ENCODE data around the gene DVL2.

The DVL2 gene

DNA sequence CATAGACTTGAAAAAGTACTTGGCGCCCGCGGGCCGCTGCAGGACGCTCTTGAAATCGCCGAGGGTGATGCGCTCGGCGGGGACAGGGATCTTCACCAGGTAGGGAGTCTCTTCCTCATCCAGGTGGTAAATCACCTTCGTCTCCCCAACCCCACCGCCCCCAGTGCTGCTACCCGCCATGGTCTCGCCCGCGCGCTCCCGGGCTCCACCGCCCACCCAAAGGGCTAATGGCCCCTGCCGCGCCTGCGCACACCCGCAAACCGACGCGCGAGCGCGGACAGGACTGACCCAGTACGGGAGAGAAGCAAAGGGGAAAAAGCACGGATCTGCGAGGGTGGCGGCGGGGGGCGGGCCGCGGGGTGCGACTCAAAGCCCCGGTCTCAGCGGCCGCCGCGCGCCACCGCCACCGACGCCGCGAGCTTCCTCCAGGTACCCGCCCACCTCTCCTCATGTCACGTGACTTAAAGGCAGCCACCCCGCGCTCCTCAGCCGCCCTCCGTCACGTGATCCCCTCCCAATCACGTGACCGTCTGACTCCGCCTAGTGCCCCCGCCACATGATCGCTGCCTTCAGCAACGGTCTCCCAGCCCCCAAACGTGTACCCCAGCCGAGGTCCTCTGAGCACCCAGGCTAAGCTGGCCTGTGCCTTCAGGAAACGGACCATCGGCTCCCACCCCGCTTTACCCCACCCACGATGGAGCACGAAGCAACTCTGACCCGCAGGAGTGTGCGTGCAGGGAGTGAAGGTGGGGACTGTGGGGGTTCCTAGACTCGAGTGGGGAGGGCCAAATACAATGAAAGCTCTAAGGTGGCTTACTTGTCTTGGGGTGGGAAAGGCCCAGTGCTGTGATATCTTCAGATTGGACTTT, at the start of gene DVL2:
DVL2 (minus strand) TSS at position 435 of the 869 bp plus-strand sequence; CDS start at position 180, 255 bp downstream.
- DNase-seq (ENCODE audit: low read depth in 2 of 2) = peak; percentile 90 to 94

DNA sequence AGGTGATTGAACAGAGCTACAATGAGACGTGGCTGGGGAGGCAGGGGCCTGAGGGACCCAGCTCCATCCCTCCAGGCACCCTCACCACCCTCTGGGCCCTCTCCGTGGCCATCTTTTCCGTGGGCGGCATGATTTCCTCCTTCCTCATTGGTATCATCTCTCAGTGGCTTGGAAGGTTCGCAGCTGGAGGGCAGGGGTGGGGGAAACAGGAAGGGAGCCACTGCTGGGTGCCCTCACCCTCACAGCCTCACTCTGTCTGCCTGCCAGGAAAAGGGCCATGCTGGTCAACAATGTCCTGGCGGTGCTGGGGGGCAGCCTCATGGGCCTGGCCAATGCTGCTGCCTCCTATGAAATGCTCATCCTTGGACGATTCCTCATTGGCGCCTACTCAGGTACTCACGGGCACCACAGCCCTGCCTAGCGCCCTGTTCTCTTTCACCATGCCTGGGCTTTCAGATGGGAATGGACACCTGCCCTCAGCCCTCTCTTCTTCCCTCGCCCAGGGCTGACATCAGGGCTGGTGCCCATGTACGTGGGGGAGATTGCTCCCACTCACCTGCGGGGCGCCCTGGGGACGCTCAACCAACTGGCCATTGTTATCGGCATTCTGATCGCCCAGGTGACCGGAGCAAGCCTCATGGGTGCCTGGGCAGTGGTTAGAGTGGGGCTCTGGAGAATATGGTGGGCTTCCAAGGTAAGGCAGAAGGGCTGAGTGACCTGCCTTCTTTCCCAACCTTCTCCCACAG, 49.3 kb upstream of the DVL2 start:
- DNase-seq (ENCODE audit: low read depth in 2 of 2) = no peak

DNA sequence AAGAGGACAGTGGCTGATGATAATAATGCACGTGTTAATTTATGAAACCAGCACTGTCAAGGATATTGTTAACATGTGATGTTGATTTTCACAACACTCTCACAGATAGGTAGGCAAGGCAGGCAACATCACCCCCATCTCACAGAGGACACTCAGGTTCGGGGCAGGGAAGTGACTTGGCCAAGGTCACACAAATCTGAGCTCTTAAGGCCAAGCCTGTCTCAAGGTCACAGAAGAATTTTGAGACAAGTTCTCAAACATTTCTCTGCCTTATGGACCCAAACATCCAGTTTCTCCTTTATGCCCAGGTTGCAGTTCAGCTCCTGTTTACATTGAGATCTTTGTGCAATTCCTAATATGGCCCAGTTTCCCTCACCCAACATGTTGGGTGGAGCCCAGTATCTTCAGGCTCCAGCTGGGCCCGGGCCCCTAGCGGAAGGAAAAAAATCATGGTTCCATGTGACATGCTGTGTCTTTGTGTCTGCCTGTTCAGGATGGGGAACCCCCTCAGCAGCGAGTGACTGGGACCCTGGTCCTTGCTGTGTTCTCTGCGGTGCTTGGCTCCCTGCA, 48.5 kb upstream of the DVL2 start:
- no peak for DNase-seq (ENCODE audit: low read depth in 2 of 2)

DNA sequence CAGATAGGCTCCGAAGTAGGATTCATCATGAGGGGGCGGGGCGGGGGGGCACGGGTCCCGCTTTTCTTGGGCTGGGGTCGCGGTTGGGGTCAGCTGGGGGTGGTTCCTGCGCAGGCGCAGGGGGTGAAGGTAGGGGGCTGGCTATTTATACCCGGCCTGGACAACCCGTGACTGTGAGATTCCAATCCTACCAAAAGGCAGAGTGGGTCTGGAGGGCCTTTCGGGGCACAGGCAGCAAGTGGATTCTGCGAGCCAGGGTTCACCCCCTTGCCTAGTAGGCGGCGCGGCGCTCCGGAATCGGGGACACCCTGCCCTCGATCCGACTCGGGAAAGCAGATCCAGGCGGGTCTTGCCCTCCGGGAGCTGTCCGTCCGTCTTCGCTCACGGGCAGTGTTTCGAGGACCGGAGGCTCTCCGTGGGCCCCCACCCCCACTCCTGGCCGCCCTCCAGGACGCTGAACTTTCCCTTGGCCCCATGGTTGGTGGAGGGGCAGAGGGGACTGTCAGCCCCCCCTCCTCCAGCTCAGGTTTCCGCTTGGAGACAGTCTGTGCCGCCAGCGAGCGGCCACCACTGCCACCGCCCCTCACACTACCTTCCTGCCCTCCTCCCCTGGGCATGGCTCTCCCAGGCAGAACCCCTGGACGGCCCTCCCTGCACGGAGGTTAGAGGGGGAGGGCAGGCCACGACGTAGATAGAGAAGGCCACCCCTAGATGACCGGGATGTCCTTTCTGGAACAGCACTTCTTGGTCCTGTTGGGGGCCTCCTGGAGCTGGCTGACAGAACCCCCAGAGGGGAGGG, 47.8 kb upstream of the DVL2 start:
- DNase-seq (ENCODE audit: low read depth in 2 of 2) = no peak

DNA sequence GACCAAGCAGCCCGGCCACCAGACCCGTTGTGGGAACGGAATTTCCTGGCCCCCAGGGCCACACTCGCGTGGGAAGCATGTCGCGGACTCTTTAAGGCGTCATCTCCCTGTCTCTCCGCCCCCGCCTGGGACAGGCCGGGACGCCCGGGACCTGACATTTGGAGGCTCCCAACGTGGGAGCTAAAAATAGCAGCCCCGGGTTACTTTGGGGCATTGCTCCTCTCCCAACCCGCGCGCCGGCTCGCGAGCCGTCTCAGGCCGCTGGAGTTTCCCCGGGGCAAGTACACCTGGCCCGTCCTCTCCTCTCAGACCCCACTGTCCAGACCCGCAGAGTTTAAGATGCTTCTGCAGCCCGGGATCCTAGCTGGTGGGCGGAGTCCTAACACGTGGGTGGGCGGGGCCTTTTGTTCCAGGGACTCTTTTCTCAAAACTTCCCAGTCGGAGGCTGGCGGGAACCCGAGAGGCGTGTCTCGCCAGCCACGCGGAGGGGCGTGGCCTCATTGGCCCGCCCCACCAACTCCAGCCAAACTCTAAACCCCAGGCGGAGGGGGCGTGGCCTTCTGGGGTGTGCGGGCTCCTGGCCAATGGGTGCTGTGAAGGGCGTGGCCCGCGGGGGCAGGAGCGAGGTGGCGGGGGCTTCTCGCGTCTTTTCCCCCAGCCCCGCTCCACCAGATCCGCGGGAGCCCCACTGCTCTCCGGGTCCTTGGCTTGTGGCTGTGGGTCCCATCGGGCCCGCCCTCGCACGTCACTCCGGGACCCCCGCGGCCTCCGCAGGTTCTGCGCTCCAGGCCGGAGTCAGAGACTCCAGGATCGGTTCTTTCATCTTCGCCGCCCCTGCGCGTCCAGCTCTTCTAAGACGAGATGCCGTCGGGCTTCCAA, 47.0 kb upstream of the DVL2 start, which contains the start of gene SLC2A4:
SLC2A4 (plus strand) TSS at position 645 of the 879 bp plus-strand sequence; CDS start at position 862, 217 bp downstream.
- peak; percentile 88 to 92 for DNase-seq (ENCODE audit: low read depth in 2 of 2)

DNA sequence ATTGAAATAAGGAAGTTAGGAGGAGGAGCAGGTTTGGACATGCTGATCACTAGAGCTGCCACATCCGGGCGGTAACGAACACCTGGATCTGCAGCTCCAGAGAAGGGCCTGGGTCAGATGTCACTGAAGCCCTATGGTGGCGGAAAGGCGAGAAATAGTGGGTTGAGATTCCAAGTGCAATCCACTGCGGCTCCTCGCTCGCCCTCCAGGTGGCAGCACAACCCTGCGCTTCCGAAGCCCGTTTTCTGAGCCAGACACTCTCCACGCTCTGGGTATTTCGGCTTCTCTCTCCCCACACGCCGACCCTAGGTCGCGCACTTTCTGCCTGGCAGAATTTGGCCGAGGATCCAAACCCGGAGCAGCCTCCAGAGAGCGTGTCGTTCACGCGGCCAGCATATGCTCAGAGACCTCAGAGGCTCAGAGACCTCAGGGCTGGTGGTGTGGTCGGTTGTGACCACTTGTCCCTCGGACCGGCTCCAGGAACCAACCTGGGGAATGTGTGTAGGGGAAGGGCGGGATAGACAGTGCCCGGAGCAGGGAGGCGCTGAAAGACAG, 46.3 kb upstream of the DVL2 start:
- DNase-seq (ENCODE audit: low read depth in 2 of 2) = peak; percentile 67 to 78

DNA sequence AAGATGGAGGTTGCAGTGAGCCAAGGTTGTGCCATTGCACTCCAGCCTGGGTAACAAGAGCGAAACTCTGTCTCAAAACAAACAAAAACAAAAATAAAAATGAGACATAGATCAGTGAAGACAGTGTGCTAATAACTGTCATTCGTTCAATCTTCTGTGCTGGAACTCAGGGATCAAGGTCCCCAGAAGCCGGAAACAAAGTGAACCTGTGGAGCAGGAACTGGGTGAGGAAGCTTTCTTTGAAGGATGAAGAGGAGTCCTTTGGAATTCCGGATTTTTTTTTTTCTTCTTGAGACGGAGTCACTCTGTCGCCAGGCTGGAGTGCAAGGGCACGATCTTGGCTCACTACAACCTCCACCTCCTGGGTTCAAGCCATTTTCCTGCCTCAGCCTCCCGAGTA, 45.1 kb upstream of the DVL2 start:
- DNase-seq (ENCODE audit: low read depth in 2 of 2) = no peak

DNA sequence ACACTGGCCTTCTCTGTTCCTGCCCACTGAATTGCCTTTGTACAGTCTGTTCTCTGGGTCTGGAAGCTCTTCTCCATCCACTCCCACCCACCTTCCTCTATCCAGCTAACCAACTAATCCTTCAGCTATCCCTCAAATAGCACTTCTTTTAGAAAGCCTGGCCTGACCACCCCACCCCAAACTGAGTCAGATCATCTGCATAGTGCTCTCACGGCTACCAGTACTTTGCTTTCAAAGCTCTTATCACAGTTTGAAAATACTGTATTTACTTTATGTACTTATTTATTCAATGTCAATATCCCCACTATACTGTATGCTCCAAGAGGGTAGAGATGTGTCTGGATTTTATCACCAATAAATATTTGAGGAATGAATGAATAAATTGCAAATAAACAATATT, 32.5 kb upstream of the DVL2 start:
- no peak for DNase-seq (ENCODE audit: low read depth in 2 of 2)

DNA sequence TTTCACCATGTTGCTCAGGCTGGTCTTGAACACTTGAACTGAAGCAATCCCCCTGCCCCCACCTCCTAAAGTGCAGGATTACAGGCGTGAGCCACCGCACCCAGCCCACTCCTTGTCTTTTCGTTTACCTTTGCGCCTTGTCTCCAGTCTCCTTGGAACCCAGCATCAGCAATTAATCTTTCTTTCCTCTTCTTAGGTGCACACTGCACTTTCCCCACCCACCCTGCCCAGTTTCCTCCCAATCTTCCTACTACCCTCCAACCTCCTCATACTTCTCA, 29.4 kb upstream of the DVL2 start:
- DNase-seq (ENCODE audit: low read depth in 2 of 2) = no peak

DNA sequence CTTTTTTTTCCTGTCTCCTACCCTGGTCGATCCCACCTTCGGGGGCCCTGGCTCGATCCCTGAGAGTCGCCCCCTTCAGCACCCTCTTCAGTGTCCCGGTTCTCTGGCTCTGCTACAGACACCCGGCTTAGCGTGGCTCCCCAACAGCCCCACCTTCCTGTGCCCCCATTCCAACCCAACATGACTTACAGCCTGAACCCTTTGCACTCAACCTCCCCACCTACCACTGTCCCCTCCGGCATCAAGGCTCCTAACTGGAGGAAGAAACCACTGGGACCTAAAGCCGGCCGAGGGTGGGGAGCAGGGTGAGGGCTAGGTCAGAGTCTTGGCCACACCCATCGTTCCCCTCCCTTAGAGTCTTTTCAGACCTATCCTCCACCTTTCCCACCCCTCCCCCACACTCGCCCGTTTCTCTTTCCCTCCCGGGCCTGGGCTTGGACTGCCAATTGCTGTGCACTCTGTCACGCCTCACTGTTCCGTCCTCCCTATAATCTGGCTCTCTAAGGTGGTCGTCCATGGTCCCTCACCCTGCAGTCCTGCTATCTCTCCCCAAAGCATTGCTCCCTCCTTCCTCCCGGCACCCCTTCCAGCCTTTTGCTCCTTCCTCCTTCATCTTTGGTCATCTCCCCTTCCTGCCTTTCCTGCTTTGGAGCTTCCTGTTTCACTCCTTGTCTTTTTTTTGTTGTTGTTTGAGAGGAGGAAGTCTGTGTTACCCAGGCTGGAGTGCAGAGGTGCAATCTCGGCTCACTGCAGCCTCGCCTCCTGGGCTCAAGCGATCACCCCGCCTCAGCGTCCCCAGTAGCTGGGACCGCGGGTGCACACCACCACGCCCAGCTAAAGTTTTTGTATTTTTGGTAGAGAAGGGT, 28.9 kb upstream of the DVL2 start:
- DNase-seq (ENCODE audit: low read depth in 2 of 2) = no peak

DNA sequence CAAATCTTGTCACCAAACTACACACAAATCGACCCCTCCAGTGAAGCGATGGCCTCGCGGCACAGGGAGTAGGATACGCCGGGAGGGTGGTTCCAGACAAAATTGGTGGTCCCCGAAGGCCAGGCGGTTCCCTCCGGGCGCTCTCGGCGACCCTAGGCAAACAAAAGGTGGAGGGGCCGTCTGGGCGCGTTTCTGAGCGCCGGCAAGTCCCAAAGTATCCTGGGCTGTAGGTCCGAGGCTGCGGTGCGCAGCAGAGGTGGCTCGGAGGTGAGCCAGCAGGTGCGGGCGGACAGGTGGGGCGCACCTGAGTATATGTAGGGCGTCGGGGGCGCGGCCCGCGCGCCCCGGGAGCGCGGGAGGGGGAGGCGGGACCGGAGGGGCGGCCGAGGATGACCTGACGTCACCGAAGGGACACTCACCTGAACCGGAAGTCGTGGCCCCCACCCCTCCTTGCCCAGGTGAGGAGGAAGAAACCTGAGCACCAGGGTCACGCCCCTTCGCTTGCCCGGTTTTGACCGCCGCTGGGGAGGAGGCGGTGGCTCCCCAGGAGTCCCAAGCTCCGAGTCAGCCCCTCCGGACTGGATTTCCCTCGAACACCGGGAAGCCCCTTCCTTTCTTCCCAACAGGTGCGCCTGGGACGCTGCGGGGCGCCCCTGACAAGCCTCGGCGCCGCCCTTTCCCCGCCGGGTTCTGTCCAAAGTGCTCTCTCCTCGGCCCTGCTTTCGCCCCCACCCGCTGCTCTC, 28.0 kb upstream of the DVL2 start, which contains the start of gene CLDN7:
CLDN7 (minus strand) TSS at position 287 of the 743 bp plus-strand sequence. CDS start 435 bp downstream, outside the sequence.
- DNase-seq (ENCODE audit: low read depth in 2 of 2) = no peak

DNA sequence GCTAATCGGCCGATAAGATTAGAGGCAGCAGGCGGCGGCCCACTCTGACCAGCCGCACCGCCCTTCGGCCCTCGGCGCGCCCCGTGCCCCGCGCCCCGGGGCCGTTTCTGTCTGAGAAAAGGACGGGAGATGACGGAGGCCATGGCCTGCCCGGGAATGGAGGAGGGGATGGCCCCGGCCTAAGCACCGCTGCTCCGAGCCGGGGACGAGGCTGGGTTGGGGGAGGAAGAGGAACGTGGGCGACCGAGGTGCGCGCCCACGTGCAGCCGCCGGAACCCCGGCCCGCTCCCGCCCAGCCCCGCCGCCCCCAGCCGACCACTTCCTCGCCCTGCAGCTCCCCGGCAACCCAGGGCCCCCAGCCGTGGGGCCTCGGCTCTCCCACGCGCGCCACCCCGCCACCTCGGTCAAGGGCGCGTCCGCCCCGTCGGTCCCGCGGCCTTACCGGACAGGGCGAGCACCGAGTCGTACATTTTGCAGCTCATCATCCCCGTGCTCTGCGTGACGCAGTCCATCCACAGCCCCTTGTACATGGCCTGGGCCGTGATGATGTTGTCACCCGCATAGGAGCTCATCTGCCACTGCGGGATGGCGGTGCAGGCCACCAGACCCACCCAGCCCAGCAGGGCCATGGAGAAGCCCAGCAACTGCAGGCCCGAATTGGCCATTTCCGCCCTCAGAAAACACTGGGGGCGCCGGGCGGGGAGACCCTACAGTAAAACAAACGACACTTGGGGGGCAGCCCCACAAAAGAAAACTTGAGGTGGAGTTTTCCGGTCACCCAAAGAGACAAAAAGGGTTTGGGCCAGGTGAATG, 27.3 kb upstream of the DVL2 start:
- no peak for DNase-seq (ENCODE audit: low read depth in 2 of 2)

DNA sequence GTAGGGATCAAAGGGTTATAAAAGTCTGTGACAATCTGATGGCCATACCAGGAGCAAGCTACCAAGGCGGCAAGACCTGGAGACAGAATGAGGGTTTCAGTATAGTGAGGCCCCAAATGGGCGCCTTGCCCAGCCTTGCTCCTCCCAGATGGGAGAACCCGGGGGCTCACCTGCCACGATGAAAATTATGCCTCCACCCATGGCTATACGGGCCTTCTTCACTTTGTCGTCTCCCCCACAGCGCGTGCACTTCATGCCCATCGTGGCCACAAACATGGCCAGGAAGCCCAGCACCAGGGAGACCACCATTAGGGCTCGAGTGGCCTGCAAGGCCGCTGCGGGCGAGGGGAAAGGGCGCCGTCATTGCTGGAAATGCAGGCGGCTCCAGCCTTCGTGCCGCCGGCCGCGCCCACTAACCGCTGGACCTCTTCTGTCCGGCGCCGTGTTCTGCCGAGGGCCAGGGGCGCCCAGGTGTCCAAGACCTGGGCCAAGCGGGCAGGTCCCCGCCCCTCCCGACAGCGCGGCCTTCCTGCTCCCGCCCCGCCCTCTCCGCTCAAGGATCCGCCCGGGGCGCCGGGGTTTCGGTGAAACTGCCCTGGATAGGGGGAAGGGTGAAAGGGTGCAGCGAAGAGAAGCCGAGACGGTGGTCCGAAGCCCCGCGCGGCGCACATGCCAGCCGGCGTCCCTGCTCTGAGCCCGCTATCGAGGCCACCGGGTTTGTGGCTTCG, 26.5 kb upstream of the DVL2 start:
- DNase-seq (ENCODE audit: low read depth in 2 of 2) = peak in 1 of 2 donors; percentile 15

DNA sequence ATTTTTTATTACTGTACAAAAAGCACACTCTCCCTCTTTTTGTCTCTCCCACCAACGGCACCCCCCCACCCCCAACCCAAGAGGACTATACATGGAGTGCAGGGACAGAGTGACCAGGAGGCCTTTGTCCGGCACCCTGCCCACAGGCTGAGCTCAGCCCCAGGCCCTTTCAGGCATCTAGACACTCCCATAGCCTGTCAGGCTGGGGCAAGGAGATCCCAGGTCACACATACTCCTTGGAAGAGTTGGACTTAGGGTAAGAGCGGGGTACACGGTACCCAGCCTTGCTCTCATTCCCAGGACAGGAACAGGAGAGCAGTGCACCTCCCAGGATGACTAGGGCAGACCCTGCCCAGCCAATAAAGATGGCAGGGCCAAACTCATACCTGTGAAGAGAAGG, 25.8 kb upstream of the DVL2 start:
- no peak for DNase-seq (ENCODE audit: low read depth in 2 of 2)

DNA sequence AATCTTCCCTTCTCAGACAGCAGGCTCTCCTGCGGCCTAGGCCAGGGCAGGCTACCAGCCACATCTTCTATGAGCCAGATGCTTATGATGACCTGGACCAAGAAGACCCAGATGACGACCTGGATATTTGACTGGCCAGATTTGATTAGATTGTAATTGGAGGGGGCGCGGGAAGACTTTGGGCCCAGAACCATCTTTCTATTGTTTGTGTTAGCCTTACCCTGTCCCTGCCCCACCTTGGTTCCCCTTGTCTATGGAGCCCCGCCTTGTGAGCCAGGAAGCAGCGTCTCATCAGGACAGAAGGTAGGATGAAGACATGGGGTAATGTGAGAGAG, 25.2 kb upstream of the DVL2 start:
- DNase-seq (ENCODE audit: low read depth in 2 of 2) = no peak

DNA sequence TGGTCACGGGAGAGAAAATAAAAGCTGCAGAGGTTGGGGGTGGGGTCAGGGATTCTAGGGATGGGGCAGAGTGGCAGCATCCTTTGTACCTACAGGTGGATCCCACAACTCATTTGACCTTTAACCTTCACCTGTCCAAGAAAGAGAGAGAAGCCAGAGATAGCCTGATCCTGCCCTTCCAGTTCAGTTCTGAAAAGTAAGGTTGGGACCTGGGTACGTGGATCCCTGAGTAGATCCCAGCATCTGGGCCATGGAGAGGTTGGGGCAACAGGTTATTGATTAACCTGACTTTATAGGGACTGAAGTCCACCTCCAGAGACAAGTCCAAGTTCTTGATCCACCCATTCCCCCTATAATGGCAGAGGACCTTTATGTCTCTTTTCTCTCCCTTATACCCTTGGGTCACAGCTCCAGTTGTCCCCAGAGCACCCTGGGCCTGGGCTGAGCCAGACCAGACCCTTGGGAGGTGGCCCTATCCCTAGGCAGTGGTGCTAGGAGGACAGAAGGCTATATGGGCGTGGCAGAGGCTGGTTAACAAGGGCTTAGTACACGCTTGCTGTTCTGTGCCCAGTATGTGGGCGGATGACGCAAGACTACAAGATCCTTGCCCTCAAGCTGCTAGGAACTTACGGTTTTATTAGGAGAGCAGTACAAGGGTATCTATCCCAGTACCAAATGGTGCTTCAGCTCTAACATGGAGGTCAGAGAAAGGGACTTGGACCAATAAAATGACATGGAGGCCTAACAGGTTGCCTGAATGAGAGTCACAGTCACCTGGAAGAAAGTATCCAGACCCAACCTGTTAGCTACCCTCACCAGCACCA, 24.6 kb upstream of the DVL2 start:
- no peak for DNase-seq (ENCODE audit: low read depth in 2 of 2)
